Stimulated activated CD4-positive, alpha-beta T cell treated with anti-CD3 and anti-CD28 coated beads, Interleukin-1b, Interleukin-23, amount 100 ng/mL, for 1 hour (primary cell): ENCODE results near the gene ZC3H14.
"Not testable (repeated sequence)": the region's sequence is repeated elsewhere in the genome, so short reads cannot be mapped to it uniquely, and the experiment has no call there.

Source experiments
- DNase-seq, 2 donors: peaks; one replicate each; pipeline ENCODE4 v3.0.0-alpha.2; 2020; ENCODE audit warnings: low read depth in 2 of 2

Gene ZC3H14

GRCh38 chr14:88562831-88563686, at the start of gene ZC3H14:
ZC3H14 (plus strand) TSS chr14:88563037; CDS start chr14:88563134, 97 bp downstream.
- peak; percentile 69 to 79 for DNase-seq

GRCh38 chr14:88515499-88516221, 47.2 kb upstream of the ZC3H14 start:
- no peak for DNase-seq

GRCh38 chr14:88516861-88517357, 45.9 kb upstream of the ZC3H14 start:
- DNase-seq = no peak

- no peak for DNase-seq
These were observed 44.0 kb upstream of the ZC3H14 start for GRCh38 chr14:88518592-88519512.

GRCh38 chr14:88519907-88520306, 42.9 kb upstream of the ZC3H14 start:
- no peak for DNase-seq

- no peak for DNase-seq
These were observed 41.0 kb upstream of the ZC3H14 start for GRCh38 chr14:88521818-88522217.

- no peak for DNase-seq
These were observed 40.4 kb upstream of the ZC3H14 start for GRCh38 chr14:88522393-88522792.

- DNase-seq = not testable (repeated sequence)
These were observed 32.9 kb upstream of the ZC3H14 start for GRCh38 chr14:88529889-88530288.

GRCh38 chr14:88533064-88533602, 29.7 kb upstream of the ZC3H14 start:
- DNase-seq = no peak

GRCh38 chr14:88535149-88535548, 27.7 kb upstream of the ZC3H14 start:
- no peak for DNase-seq

- DNase-seq = no peak
These were observed 27.0 kb upstream of the ZC3H14 start for GRCh38 chr14:88535813-88536212.

GRCh38 chr14:88541324-88541723, 21.5 kb upstream of the ZC3H14 start:
- DNase-seq = no peak

- DNase-seq = no peak
These were observed 19.7 kb upstream of the ZC3H14 start for GRCh38 chr14:88542857-88543795.

- DNase-seq = no peak
These were observed 17.6 kb upstream of the ZC3H14 start for GRCh38 chr14:88545256-88545655.

GRCh38 chr14:88546621-88547385, 16.0 kb upstream of the ZC3H14 start:
- no peak for DNase-seq

GRCh38 chr14:88547386-88547780, 15.5 kb upstream of the ZC3H14 start:
- no peak for DNase-seq

- no peak for DNase-seq
These were observed 12.8 kb upstream of the ZC3H14 start for GRCh38 chr14:88550078-88550477.

- DNase-seq = peak in 1 of 2 donors; percentile 51
These were observed 11.6 kb upstream of the ZC3H14 start for GRCh38 chr14:88551094-88551870.

- DNase-seq = no peak
These were observed 10.8 kb upstream of the ZC3H14 start for GRCh38 chr14:88551980-88552431.
